GM19395 (cell line): ENCODE data around the gene AGAP5.

Experiments
- ATAC-seq: cut with Tn5 transposase; IDR thresholded peaks from one replicate; pipeline ENCODE4 v1.9.1; 2021; ENCODE audit warnings: mild to moderate bottlenecking, moderate library complexity; ENCODE audit not compliant: unreplicated experiment

The AGAP5 gene

DNA sequence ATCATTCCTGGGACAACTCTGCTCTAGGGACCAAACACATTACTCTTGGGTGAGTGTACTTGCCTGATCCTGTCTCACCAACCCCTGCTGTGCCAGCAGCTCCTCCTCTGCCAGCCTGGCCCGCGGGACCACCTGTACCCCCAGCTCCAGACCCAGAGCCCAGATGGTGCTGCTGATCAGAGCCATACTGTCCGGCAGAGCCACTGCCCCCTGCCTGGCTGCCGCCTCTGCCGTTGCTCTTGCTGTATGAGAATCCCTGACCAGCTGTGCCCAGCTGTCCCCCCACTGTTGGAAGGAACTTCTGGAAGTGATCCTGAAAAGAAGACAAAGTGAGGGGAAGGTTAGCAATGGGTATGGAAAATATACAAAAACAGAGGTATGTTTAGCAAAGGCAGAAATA, 63.5 kb downstream of the AGAP5 start:
- ATAC-seq, result no peak

DNA sequence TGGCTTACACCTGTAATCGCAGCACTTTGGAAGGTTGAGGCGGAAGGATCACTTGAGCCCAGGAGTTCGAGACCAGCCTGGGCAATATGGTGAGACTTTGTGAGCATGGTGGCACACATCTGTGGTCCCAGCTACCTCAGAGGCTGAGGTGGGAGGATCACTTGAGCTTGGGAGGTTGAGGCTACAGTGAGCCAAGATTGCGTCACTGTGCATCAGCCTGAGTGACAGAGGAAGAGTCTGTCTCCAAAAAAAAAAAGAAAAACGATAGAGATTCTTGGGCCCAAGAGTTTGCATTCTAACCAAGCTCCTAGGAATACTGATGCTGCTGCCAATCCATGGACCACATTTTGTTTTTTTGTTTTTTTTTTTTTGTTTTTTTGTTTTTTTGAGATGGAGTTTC, 68.7 kb downstream of the AGAP5 start:
- no peak for ATAC-seq

DNA sequence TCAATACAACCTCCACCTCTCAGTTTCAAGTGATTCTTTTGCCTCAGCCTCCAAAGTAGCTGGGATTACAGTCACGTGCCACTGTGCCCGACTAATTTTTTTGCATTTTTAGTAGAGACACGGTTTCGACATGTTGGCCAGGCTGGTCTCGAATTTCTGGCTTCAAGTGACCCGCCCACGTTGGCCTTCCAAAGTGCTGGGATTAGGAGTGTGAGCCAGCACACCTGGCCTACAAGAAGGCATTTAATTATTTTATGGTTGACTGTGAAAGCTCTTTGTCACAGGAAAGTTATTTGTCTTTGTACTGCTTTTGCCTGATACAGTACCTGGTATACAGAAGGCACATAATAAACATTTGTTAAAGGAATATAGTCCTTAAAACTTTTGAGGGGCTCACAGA, 69.5 kb downstream of the AGAP5 start:
- ATAC-seq, result no peak

DNA sequence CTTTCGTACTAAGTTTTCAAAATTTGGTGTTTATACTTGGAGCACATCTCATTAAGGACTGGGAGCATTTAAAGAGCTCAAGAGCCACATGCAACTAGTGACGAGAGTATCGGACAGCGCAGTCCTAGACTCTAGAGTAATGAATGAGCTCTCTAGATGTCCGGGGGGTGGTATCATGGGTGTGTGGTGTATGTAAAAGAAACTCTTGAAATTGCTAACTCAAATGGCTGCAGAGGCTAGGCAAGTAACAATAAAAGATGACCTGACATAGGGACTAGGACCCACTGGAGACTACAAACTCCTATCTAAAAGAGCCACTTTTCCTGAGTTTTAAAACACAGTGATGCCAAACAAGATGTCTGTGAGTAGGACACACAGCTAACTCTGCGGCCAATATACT, 70.6 kb downstream of the AGAP5 start:
- no peak for ATAC-seq

- ATAC-seq, result peak; percentile 93
Observed at GRCh38 chr10:73625884-73626752, 71.8 kb downstream of the AGAP5 start.

GRCh38 chr10:73625004-73625883, 72.7 kb downstream of the AGAP5 start:
- peak; percentile 39 for ATAC-seq
